ENCODE results near the gene C4orf36. TPM values are rescaled to one million over a fixed set of nuclear protein-coding genes. Genes with fewer than 3 reads are reported as not detected.

Gene C4orf36, protein sequence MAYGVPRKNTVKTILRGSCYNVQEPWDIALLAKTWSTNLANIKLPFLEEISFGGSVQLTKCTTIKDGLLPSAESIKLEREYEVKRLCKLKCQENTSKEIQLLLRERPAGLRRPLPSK
- 0.80 and 1.1 TPM in 2 replicates for total RNA-seq

DNA sequence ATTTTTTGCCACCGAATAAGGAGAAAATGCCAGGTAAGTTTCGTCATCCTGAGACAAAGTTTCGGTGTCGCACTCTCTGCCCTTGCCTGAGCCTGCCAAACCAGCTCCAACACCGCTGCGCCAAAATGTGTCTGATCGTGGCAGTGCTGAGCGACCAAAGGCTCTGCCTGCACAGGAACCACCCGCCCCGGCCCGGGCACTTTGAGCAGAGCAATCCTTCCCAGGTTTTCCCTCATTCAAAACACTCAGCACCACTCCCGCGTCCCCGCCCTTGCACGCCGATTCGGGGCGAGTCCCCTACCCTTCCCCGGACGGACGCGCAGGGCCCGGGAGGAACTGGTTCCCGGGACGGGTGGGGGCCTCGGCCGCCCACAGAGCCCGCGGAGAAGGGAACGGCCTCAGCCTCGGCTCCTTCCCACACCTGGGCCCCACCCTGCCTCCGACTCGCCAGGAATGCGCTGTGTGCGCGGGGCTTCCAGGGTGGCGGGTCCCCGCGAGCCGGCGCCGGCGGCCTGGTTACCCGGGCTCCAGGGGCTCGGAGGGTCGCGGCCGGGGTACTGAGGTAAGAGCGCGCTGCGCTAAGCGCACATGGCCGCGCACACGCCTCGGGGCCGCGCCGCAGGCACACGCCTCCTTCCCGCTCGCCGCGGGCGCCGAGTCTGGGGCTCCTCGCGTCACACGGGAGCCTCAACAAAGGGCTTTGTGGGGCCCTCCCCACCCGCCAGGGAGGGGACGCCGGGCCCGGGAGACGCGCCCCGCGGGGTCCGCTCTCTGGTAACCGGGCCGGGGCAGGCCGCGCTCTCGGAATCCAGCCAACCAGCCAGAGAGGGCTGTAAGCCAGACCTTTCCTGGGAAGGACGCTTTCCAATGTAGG, at the start of gene C4orf36:
Gene C4orf36, minus strand, starts transcription at position 661 of the 874 bp plus-strand sequence. CDS start 902 bp downstream, outside the sequence.
- H3K4me3 ChIP-seq (ENCODE audit: low read depth, low read length): peak within 1 kb of the TSS; percentile 86
- TF ChIP-seq, protein P1, sequence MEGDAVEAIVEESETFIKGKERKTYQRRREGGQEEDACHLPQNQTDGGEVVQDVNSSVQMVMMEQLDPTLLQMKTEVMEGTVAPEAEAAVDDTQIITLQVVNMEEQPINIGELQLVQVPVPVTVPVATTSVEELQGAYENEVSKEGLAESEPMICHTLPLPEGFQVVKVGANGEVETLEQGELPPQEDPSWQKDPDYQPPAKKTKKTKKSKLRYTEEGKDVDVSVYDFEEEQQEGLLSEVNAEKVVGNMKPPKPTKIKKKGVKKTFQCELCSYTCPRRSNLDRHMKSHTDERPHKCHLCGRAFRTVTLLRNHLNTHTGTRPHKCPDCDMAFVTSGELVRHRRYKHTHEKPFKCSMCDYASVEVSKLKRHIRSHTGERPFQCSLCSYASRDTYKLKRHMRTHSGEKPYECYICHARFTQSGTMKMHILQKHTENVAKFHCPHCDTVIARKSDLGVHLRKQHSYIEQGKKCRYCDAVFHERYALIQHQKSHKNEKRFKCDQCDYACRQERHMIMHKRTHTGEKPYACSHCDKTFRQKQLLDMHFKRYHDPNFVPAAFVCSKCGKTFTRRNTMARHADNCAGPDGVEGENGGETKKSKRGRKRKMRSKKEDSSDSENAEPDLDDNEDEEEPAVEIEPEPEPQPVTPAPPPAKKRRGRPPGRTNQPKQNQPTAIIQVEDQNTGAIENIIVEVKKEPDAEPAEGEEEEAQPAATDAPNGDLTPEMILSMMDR (conservative IDR thresholded peaks at IDR 0.05; ENCODE audit: low read depth, low read length): no peak
- no peak for DNase-seq (ENCODE audit: low read depth)

DNA sequence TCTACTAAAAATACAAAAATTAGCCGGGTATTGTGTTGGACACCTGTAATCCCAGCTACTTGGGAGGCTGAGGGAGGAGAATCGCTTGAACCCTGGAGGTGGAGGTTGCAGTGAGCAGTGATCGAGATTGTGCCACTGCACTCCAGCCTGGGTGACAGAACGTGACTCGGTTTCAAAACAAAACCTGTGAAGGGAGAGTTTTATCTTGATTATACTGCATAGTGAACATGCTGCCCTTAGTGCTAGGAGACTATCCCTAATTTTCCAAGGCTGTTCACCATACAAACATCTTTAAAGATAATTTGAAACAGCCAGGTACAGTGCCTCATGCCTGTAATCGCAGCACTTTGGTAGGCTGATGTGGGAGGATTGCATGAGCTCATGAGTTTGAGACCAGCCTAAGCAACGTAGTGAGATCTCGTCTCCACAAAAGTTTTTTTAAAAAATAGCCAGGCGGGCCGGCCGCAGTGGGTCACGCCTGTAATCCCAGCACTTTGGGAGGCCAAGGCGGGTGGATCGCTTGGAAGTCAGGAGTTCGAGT, 48.8 kb upstream of the C4orf36 start:
- TF ChIP-seq, protein P1 (conservative IDR thresholded peaks at IDR 0.05; ENCODE audit: low read depth, low read length): no peak
- no peak for DNase-seq (ENCODE audit: low read depth)
- no peak overlapping the region for H3K4me3 ChIP-seq (ENCODE audit: low read depth, low read length)

DNA sequence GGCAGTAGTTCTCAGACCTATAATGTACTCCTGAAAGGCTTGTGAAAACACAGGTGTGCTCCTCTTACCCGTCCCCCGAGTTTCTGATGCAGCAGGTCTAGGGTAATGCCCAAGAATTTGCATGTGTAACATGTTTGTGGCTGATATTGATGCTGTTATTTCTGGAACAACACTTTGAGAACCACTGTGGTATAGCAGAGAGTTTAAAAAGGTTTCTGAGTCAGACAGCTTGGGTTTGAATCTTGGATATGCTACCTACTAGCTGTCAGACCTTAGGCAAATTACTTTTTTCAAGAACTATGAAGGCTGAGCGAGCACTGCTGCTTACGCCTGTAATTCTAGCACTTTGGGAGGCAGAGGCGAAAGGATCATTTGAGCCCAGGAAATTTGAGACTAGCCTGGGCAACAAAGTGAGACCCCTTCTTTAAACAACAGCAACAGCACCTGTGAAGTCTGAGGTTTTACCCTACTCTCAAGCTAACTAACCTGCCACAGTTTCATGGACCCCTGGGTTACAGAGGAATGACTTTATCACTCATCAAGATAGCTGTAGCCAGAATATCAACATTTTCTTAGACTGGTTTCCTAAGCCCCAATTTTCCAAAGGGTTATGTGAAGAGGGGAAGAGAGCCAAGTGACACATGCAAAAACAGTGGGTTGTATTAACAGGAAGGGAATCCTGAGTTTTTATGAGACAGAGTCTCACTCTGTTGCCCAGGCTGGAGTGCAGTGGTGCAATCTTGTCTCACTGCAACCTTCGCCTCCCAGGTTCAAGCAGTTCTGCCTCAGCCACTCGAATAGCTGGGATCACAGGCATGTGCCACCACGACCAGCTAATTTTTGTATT, 47.7 kb upstream of the C4orf36 start:
- TF ChIP-seq, protein P1 (conservative IDR thresholded peaks at IDR 0.05; ENCODE audit: low read depth, low read length): no peak
- no peak for DNase-seq (ENCODE audit: low read depth)
- H3K4me3 ChIP-seq (ENCODE audit: low read depth, low read length): peak overlapping the region; percentile 94

DNA sequence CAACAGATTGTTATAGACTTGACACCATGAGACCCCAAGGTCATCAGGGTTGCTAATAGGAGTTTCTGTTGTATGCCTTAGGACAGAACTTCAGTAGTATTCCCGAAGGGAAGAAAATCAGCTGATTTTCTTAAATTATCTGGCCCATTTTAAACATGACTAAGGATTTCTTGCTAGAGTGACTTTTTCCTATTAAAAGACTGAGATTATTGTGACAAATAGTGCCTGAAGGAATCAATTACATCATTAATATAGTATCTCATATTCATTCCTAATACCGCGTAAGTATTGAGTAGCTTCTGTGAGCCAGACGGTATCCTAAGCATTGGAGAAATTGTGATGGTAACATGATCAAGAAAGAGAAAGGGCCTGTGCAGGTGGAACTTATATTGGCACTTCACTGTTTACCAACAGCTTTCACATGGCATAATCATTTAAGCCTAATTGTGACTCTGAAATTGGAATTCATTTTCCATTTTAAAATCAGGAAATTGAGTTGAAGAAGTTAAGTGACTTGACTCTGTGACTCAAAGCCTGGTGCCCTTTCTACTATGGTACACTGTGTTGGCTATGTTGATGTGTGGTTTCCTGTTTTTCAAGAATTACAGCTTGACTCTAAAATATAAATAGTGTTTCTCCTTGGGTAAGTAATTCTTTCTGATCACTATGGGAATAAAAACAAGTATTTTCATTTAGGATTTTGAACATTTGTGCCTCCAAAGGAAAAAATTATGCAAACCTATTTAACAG, 46.7 kb upstream of the C4orf36 start:
- H3K4me3 ChIP-seq (ENCODE audit: low read depth, low read length): peak overlapping the region; percentile 94
- TF ChIP-seq, protein P1 (conservative IDR thresholded peaks at IDR 0.05; ENCODE audit: low read depth, low read length): no peak
- DNase-seq (ENCODE audit: low read depth): no peak

DNA sequence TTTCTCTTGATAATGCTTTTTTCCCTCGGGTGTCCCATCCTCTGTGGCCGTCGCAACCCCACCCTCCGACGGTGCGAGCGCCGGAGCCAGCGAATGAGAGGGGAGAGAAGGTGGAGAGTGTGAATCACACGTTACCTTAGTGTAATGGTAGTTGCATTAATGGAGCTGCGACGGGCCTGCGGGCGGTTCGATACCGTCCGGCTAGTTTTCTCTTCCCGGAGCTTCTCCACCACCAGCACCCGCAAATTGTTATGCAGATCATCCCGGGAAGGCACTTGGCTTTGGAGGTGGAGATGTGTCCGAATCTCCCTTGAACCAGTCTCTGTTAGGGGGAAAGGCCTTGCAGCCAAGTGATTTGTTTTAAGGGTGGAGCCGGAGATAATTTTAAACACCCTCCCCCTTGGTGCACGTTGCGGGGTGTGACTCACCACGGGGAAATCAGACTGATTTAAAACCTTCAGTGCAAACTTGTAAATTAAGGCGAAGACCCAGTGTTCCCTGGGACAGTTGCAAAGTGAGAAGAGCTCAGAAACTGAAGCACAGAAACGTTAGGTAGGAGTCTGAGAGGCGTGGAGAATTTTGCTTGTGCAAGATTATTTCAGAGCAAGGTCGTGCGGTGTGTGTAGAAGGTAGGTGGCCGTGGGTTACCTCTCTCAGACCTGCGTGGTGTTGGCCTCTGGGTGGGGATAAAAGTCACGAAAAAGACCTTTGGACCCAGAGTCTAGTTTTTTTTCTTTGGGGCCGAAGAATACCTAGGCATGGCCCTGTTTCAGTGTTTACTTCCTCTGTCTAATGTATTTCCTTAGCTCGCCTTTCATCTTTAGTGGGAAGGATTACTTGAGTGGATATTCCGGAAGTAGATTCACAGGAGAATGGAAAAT, 43.9 kb upstream of the C4orf36 start:
- H3K4me3 ChIP-seq (ENCODE audit: low read depth, low read length): peak overlapping the region; percentile 94
- TF ChIP-seq, protein P1 (conservative IDR thresholded peaks at IDR 0.05; ENCODE audit: low read depth, low read length): no peak
- peak; percentile 75 for DNase-seq (ENCODE audit: low read depth)

All from epithelial cell of proximal tubule (primary cell).